Astrocyte (in vitro differentiated cells and primary cell): ENCODE data around the gene HOXA2. TPM values are rescaled to one million over a fixed set of nuclear protein-coding genes. Genes with fewer than 3 reads are reported as not detected.

Source experiments
- DNase-seq: peaks from one replicate; pipeline ENCODE4 v3.0.0-alpha.2; 2010; ENCODE audit warnings: low read depth
- FAIRE-seq: peaks from 2 replicates; lab custom pipeline; 2011; peaks lifted over from hg19 to GRCh38; lab: Jason Lieb, UNC
- H2AFZ ChIP-seq: 2 replicates; pipeline ENCODE4 v1.6.0; 2012; ENCODE audit warnings: low read depth, low read length, inconsistent platforms
- H3K27ac ChIP-seq: 2 replicates; pipeline ENCODE4 v1.5.1; 2011; ENCODE audit warnings: low read depth, low read length, inconsistent platforms
- H3K27me3 ChIP-seq: 2 replicates; pipeline ENCODE4 v1.6.0; 2011; ENCODE audit warnings: low read length, inconsistent platforms; ENCODE audit not compliant: insufficient read depth
- H3K36me3 ChIP-seq: 2 replicates; pipeline ENCODE4 v1.5.1; 2011; ENCODE audit warnings: low read length, inconsistent platforms; ENCODE audit not compliant: insufficient read depth
- H3K4me1 ChIP-seq: 2 replicates; pipeline ENCODE4 v1.5.1; 2011; ENCODE audit warnings: low read length, inconsistent platforms; ENCODE audit not compliant: insufficient read depth
- H3K4me2 ChIP-seq: 2 replicates; pipeline ENCODE4 v1.6.0; 2012; ENCODE audit warnings: low read length, inconsistent platforms
- H3K4me3 ChIP-seq: 2 replicates; pipeline ENCODE4 v1.5.1; 2011; ENCODE audit warnings: low read depth, mild to moderate bottlenecking, low read length, inconsistent platforms; ENCODE audit not compliant: insufficient read depth
- H3K79me2 ChIP-seq: 2 replicates; pipeline ENCODE4 v1.6.0; 2012; ENCODE audit warnings: mild to moderate bottlenecking, low read length, inconsistent platforms; ENCODE audit not compliant: insufficient read depth
- H3K9ac ChIP-seq: 2 replicates; pipeline ENCODE4 v1.6.0; 2012; ENCODE audit warnings: mild to moderate bottlenecking, low read length, inconsistent platforms
- H3K9me3 ChIP-seq: 2 replicates; pipeline ENCODE4 v1.5.1; 2012; ENCODE audit warnings: low read depth, mild to moderate bottlenecking, low read length, inconsistent platforms; ENCODE audit not compliant: insufficient read depth
- H4K20me1 ChIP-seq: 2 replicates; pipeline ENCODE4 v1.6.0; 2012; ENCODE audit warnings: low read length, inconsistent platforms; ENCODE audit not compliant: insufficient read depth
- H3K27ac Mint-ChIP-seq: one replicate; pipeline ENCODE4 v1.8.0; 2021; ENCODE audit warnings: mild to moderate bottlenecking, mixed read lengths; ENCODE audit not compliant: unreplicated experiment
- H3K27me3 Mint-ChIP-seq: one replicate; pipeline ENCODE4 v1.8.0; 2021; ENCODE audit warnings: low read depth, mixed read lengths; ENCODE audit not compliant: unreplicated experiment
- H3K36me3 Mint-ChIP-seq: one replicate; pipeline ENCODE4 v1.8.0; 2021; ENCODE audit warnings: low read depth, mixed read lengths; ENCODE audit not compliant: unreplicated experiment
- H3K4me1 Mint-ChIP-seq: one replicate; pipeline ENCODE4 v1.8.0; 2021; ENCODE audit warnings: low read depth, mixed read lengths; ENCODE audit not compliant: unreplicated experiment
- H3K4me3 Mint-ChIP-seq: one replicate; pipeline ENCODE4 v1.8.0; 2021; ENCODE audit warnings: mild to moderate bottlenecking, moderate library complexity, mixed read lengths; ENCODE audit not compliant: unreplicated experiment
- H3K9me3 Mint-ChIP-seq: one replicate; pipeline ENCODE4 v1.8.0; 2021; ENCODE audit warnings: mild to moderate bottlenecking, mixed read lengths; ENCODE audit not compliant: unreplicated experiment
- CTCF ChIP-seq: IDR thresholded peaks from 2 replicates; pipeline ENCODE4 v1.5.1; 2011; ENCODE audit warnings: low read depth, mild to moderate bottlenecking, inconsistent platforms, low read length, moderate library complexity; ENCODE audit not compliant: insufficient read depth
- EZH2 ChIP-seq: IDR thresholded peaks from 2 replicates; pipeline ENCODE4 v1.6.1; 2012; ENCODE audit warnings: mild to moderate bottlenecking, low read length, inconsistent platforms; ENCODE audit not compliant: insufficient read depth
- total RNA-seq: library from RNA; stranded (reverse); gene quantifications from 2 replicates; pipeline ENCODE4 v1.2.1, GENCODE V29; 2021

Gene HOXA2
- total RNA-seq, 1 donor from 2014 or later, result not detected

GRCh38 chr7:27108390-27109127 is 6.1 kb upstream of the HOXA2 start:
- no peaks in the 10 kb centered on the region for H4K20me1 ChIP-seq
- no peak overlapping the region for H2AFZ ChIP-seq
- no peak overlapping the region for H3K4me3 ChIP-seq
- peak overlapping the region; percentile 70 for H3K27ac ChIP-seq
- DNase-seq, result peak; percentile 84
- FAIRE-seq, result no peak
- no peaks in the 10 kb centered on the region for H3K36me3 ChIP-seq
- H3K4me1 Mint-ChIP-seq, result no peaks in the 10 kb centered on the region
- peak overlapping the region; percentile 91 for H3K4me2 ChIP-seq
- H3K36me3 Mint-ChIP-seq, result peaks cover 3% of the 10 kb centered on the region
- no peak overlapping the region for H3K4me3 Mint-ChIP-seq
- peaks cover 28% of the 10 kb centered on the region for H3K9me3 Mint-ChIP-seq
- TF ChIP-seq CTCF, result no peak
- TF ChIP-seq EZH2, result no peak
- no peaks in the 10 kb centered on the region for H3K9me3 ChIP-seq
- peaks cover 88% of the 10 kb centered on the region for H3K27me3 Mint-ChIP-seq
- H3K9ac ChIP-seq, result peak overlapping the region; percentile 68
- H3K27me3 ChIP-seq, result peaks cover 61% of the 10 kb centered on the region
- no peak overlapping the region for H3K27ac Mint-ChIP-seq
- peaks cover 36% of the 10 kb centered on the region for H3K4me1 ChIP-seq
- H3K79me2 ChIP-seq, result peaks cover 46% of the 10 kb centered on the region

GRCh38 chr7:27107391-27108381 is 5.2 kb upstream of the HOXA2 start:
- Histone ChIP-seq H3K79me2 (peaks cover 37% of the 10 kb centered on the region), H3K9ac (peak overlapping the region; percentile 68), H3K4me2 (peak overlapping the region; percentile 91), H4K20me1 (no peaks in the 10 kb centered on the region), H3K9me3 (no peaks in the 10 kb centered on the region), H3K27ac (peak overlapping the region; percentile 70), H3K4me1 (peaks cover 37% of the 10 kb centered on the region), H2AFZ (no peak overlapping the region), H3K4me3 (no peak overlapping the region), H3K27me3 (peaks cover 57% of the 10 kb centered on the region), H3K36me3 (no peaks in the 10 kb centered on the region)
- Mint-ChIP-seq H3K36me3 (peaks cover 6% of the 10 kb centered on the region), H3K27ac (peak overlapping the region; percentile 58), H3K4me3 (no peak overlapping the region), H3K27me3 (peaks cover 90% of the 10 kb centered on the region), H3K9me3 (peaks cover 29% of the 10 kb centered on the region), H3K4me1 (no peaks in the 10 kb centered on the region)
- FAIRE-seq (no peak), DNase-seq (peak; percentile 71)
- TF ChIP-seq CTCF (no peak), EZH2 (no peak)
